CD4-positive, alpha-beta T cell (primary cell): ENCODE data around the gene EMC9. TPM values are rescaled to one million over a fixed set of nuclear protein-coding genes. Genes with fewer than 3 reads are reported as not detected.

Experiments
- ATAC-seq: fragments of 200-7000 bp; cut with Tn5 transposase; one replicate; pipeline ENCODE4 v1.10.0; 2022; ENCODE audit warnings: mild to moderate bottlenecking; ENCODE audit not compliant: poor library complexity
- CTCF ChIA-PET: fragments of 350-600 bp; sonication (Branson Sonifier 250); formaldehyde crosslinking; loops from one replicate; lab custom pipeline; 2021; ENCODE audit warnings: antibody characterized with exemption, inconsistent platforms; lab: Charles Lee
- POLR2A ChIA-PET: fragments of 350-600 bp; sonication (Branson Sonifier 250); formaldehyde crosslinking; loops from one replicate; lab custom pipeline; 2021; ENCODE audit warnings: antibody characterized with exemption, inconsistent platforms; lab: Charles Lee
- DNase-seq, 14 experiments: peaks; one replicate each; pipeline ENCODE4 v3.0.0-alpha.2; 2013 to 2020; ENCODE audit warnings: mixed read lengths in 2 of 14
- H3K27ac ChIP-seq, 2 donors: one replicate each; pipeline versions ENCODE4 v1.5.1 to v1.7.0; 2013; ENCODE audit warnings: low read length in 2 of 2, low read depth in 1 of 2, mild to moderate bottlenecking in 1 of 2
- H3K27me3 ChIP-seq, 2 experiments: 1 replicate in 1 of 2; 2 replicates in 1 of 2; pipeline versions ENCODE4 v1.6.1 to v1.7.0; 2013; ENCODE audit warnings: low read length in 2 of 2, control low read depth in 1 of 2, mild to moderate bottlenecking in 1 of 2, moderate library complexity in 1 of 2; ENCODE audit not compliant: insufficient read depth in 2 of 2, control insufficient read depth in 1 of 2
- H3K36me3 ChIP-seq: one replicate; pipeline ENCODE4 v1.6.1; 2013; ENCODE audit warnings: low read length, control low read depth; ENCODE audit not compliant: insufficient read depth
- H3K4me1 ChIP-seq: one replicate; pipeline ENCODE4 v1.6.1; 2013; ENCODE audit warnings: low read length, control low read depth; ENCODE audit not compliant: insufficient read depth
- H3K4me3 ChIP-seq: one replicate; pipeline ENCODE4 v1.5.1; 2013; ENCODE audit warnings: mild to moderate bottlenecking, low read length, moderate library complexity
- H3K9me3 ChIP-seq, 2 experiments: 1 replicate in 1 of 2; 2 replicates in 1 of 2; pipeline versions ENCODE4 v1.6.1 to v1.7.0; 2013; ENCODE audit warnings: low read length in 2 of 2, mild to moderate bottlenecking in 2 of 2, control low read depth in 1 of 2, moderate library complexity in 1 of 2; ENCODE audit not compliant: control insufficient read depth in 1 of 2, insufficient read depth in 1 of 2
- H3K27ac Mint-ChIP-seq: one replicate; pipeline ENCODE4 v1.8.0; 2020; ENCODE audit warnings: mixed read lengths
- H3K27me3 Mint-ChIP-seq: one replicate; pipeline ENCODE4 v1.8.0; 2021; ENCODE audit warnings: mixed read lengths
- H3K36me3 Mint-ChIP-seq: one replicate; pipeline ENCODE4 v1.8.0; 2021; ENCODE audit warnings: low read depth, mixed read lengths
- H3K4me1 Mint-ChIP-seq: one replicate; pipeline ENCODE4 v1.8.0; 2021; ENCODE audit warnings: low read depth, mixed read lengths
- H3K4me3 Mint-ChIP-seq: one replicate; pipeline ENCODE4 v1.8.0; 2020; ENCODE audit warnings: mild to moderate bottlenecking, mixed read lengths
- H3K9me3 Mint-ChIP-seq: one replicate; pipeline ENCODE4 v1.8.0; 2020; ENCODE audit warnings: mixed read lengths
- intact Hi-C, 2 experiments: fragments of 100-400 bp; cut with DNase I in 1 of 2; cut with micrococcal nuclease in 1 of 2; formaldehyde crosslinking; loops; one replicate each; pipeline versions ENCODE4 v1.15.1 to v1.9.0; 2023 to 2025; cut with DNase I, micrococcal nuclease
- total RNA-seq, 174 experiments: library from RNA in 2 of 174; stranded (reverse) in 2 of 174; gene quantifications; one replicate each; pipeline ENCODE4 v1.2.3 and lab custom pipeline; 2021 to 2026
- TF ChIP-seq, protein P1 (sequence below): fragments of 200-600 bp; IDR thresholded peaks from one replicate; pipeline ENCODE4 v1.8.0; 2022; ENCODE audit warnings: antibody characterized with exemption, mild to moderate bottlenecking

Gene EMC9
- total RNA-seq, 2 experiments from 2014 or later = 11.8 to 13.1 TPM

DNA sequence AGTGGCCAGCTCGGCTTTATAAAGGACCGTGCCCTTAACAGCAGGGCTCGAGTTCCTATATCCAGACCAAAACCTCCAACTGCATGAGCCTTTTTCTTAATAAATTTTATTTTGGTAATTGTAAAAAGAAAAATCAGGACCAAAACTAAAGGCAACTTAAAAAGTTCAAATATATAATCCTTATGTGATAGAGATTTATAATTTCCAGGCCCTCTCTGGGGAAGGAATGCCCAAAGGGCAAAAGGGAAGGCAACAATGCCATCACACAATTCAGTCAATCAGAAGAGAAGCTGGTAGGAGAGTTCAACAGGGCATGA, 47.6 kb upstream of the EMC9 start:
- H3K9me3 Mint-ChIP-seq = no peaks in the 10 kb centered on the region
- TF ChIP-seq, protein P1, sequence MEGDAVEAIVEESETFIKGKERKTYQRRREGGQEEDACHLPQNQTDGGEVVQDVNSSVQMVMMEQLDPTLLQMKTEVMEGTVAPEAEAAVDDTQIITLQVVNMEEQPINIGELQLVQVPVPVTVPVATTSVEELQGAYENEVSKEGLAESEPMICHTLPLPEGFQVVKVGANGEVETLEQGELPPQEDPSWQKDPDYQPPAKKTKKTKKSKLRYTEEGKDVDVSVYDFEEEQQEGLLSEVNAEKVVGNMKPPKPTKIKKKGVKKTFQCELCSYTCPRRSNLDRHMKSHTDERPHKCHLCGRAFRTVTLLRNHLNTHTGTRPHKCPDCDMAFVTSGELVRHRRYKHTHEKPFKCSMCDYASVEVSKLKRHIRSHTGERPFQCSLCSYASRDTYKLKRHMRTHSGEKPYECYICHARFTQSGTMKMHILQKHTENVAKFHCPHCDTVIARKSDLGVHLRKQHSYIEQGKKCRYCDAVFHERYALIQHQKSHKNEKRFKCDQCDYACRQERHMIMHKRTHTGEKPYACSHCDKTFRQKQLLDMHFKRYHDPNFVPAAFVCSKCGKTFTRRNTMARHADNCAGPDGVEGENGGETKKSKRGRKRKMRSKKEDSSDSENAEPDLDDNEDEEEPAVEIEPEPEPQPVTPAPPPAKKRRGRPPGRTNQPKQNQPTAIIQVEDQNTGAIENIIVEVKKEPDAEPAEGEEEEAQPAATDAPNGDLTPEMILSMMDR = no peak
- H3K4me3 ChIP-seq = no peak overlapping the region
- DNase-seq (no peak), ATAC-seq (no peak)
- no peaks in the 10 kb centered on the region for H3K27me3 ChIP-seq
- H3K4me1 Mint-ChIP-seq = peaks cover 47% of the 10 kb centered on the region
- H3K27ac Mint-ChIP-seq = peak overlapping the region; percentile 91
- peak overlapping the region; percentile 52 to 62 for H3K27ac ChIP-seq
- intact Hi-C loops = loop anchor here (2.0 to 5.0 kb wide), 4 partner anchors 42 to 74 kb away; partner anchors contain the start of genes PSME2 (in 2 of the 2), RNF31 (in 2 of the 2), DCAF11 (in 1 of the 2) and GMPR2 (in 1 of the 2)
- ChIA-PET POLR2A (interaction anchor here (0.7 to 7.4 kb wide), 23 partner anchors 9 to 121 kb away, joined by 3 to 85 read pairs (median 5); partner anchors contain the start of genes CHMP4A, CIDEB, DCAF11 and DHRS1), CTCF (interaction anchor here (0.6 to 2.6 kb wide), 7 partner anchors 27 to 145 kb away, joined by 3 to 24 read pairs (median 4); partner anchors contain the start of genes IRF9, MDP1 and RABGGTA)
- peaks cover 33% of the 10 kb centered on the region for H3K4me1 ChIP-seq
- H3K4me3 Mint-ChIP-seq = peak overlapping the region; percentile 93
- H3K36me3 ChIP-seq = peaks cover 52% of the 10 kb centered on the region
- H3K27me3 Mint-ChIP-seq = no peaks in the 10 kb centered on the region
- H3K36me3 Mint-ChIP-seq = peaks cover 59% of the 10 kb centered on the region
- no peaks in the 10 kb centered on the region for H3K9me3 ChIP-seq

DNA sequence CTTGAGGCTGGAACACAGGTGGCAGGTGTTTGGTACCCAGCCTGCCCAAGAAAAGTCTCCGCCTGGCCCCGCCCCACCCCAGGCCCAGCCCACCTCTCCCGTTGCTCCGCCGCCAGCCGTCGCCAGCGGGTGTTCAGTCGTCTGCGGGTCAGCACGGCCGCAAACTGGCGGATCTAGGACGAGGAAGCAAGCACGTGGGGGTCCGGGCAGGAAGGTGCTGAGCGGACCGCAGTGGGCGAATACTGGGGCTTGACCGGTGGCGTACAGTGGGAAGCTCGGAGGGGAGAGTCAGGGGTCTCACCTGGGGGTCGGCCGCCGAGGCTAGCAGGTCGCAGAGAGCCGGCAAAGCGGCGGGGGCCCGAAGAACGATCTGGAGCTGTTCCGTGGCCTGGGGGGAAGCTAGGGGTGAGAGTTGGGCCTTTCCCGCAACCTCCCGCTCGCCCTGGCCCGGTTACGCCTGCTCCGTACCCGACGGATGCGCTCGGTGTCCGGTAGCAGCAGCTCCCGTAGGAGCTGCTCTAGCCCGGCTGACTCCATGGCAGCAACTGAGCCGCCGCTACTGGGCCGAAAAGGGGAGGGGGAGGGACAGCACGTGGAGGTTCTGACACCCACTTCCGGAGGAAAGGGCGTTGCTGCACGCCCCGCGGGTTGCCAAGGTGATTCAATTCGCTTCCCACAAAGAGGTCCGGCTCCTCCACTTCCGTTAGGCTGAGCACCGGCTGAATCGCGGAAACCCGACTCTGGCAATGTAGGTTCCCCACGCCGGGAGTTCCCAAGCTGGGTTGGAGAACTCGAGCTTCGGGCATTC, 47.1 kb upstream of the EMC9 start, which contains the start of gene IPO4:
Gene IPO4 (minus strand): TSS at position 566 of the 808 bp plus-strand sequence. CDS start 29 bp downstream, at position 537.
- Histone ChIP-seq H3K27ac (peak within 1 kb of the TSS; percentile 70 to 88), H3K4me1 (peaks cover 32% of the 10 kb centered on the region), H3K4me3 (peak within 1 kb of the TSS; percentile 75), H3K9me3 (no peaks in the 10 kb centered on the region), H3K27me3 (no peaks in the 10 kb centered on the region), H3K36me3 (peaks cover 56% of the 10 kb centered on the region)
- DNase-seq (peak; percentile 86 to 98 (median 94)), ATAC-seq (peak; percentile 91)
- H3K4me1 Mint-ChIP-seq = peaks cover 45% of the 10 kb centered on the region
- H3K4me3 Mint-ChIP-seq = peak within 1 kb of the TSS; percentile 93
- no peaks in the 10 kb centered on the region for H3K27me3 Mint-ChIP-seq
- peak within 1 kb of the TSS; percentile 91 for H3K27ac Mint-ChIP-seq
- CTCF ChIA-PET = interaction anchor here (0.6 to 2.6 kb wide), 7 partner anchors 27 to 145 kb away, joined by 3 to 24 read pairs (median 4); partner anchors contain the start of genes IRF9, MDP1 and RABGGTA
- H3K9me3 Mint-ChIP-seq = no peaks in the 10 kb centered on the region
- H3K36me3 Mint-ChIP-seq = peaks cover 63% of the 10 kb centered on the region
- intact Hi-C loops = loop anchor here (1.0 to 5.0 kb wide), 5 partner anchors 25 to 74 kb away; partner anchors contain the start of genes PSME2 (in 2 of the 2), RNF31 (in 2 of the 2), CHMP4A (in 1 of the 2) and DCAF11 (in 1 of the 2)
- TF ChIP-seq, protein P1 = no peak
- POLR2A ChIA-PET = interaction anchor here (0.7 to 7.4 kb wide), 23 partner anchors 9 to 122 kb away, joined by 3 to 85 read pairs (median 5); partner anchors contain the start of genes CHMP4A, CIDEB, DCAF11 and DHRS1

DNA sequence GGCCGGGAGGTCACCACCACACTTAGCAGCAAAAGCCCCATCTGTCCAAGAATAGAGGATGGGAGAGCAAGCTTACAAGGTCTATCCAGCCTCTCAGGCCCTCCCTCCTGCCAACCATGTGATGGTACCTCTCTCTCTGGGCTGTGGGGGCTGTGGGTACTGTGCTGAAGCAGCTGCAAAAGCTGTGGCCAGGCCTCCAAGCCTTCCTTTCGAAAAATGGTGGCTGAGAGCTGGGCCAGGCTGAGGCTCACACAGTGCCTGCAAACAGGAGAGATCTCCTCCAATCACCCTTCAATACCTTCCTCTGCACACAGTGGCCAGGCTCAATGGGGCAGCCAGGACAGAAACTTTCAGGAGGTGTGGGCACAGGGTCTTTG, 46.1 kb upstream of the EMC9 start:
- ChIA-PET CTCF (interaction anchor here (0.7 to 2.6 kb wide), 3 partner anchors 8 to 28 kb away, joined by 3 to 24 read pairs (median 13); partner anchors contain the start of genes IRF9, MDP1 and TM9SF1), POLR2A (interaction anchor here (0.6 to 7.4 kb wide), 8 partner anchors 14 to 83 kb away, joined by 3 to 85 read pairs (median 9); partner anchors contain the start of genes CHMP4A, DCAF11, IRF9 and NRL)
- no peaks in the 10 kb centered on the region for H3K27me3 ChIP-seq
- H3K27ac ChIP-seq = peak overlapping the region in 1 of 2 donors; percentile 88
- TF ChIP-seq, protein P1 = no peak
- peaks cover 65% of the 10 kb centered on the region for H3K36me3 Mint-ChIP-seq
- H3K9me3 ChIP-seq = no peaks in the 10 kb centered on the region
- peak overlapping the region; percentile 75 for H3K4me3 ChIP-seq
- no peaks in the 10 kb centered on the region for H3K9me3 Mint-ChIP-seq
- no peak for ATAC-seq
- H3K4me1 ChIP-seq = peaks cover 32% of the 10 kb centered on the region
- no peak for DNase-seq
- intact Hi-C loops = loop anchor here in 1 of 2 experiments (2.0 to 5.0 kb wide), 2 partner anchors 23 to 40 kb away; partner anchors contain the start of genes PSME2 and RNF31
- H3K4me3 Mint-ChIP-seq = peak overlapping the region; percentile 93
- H3K4me1 Mint-ChIP-seq = peaks cover 39% of the 10 kb centered on the region
- H3K36me3 ChIP-seq = peaks cover 58% of the 10 kb centered on the region
- no peaks in the 10 kb centered on the region for H3K27me3 Mint-ChIP-seq
- peak overlapping the region; percentile 91 for H3K27ac Mint-ChIP-seq
